ENCODE data around the gene SRGAP1.

DNA sequence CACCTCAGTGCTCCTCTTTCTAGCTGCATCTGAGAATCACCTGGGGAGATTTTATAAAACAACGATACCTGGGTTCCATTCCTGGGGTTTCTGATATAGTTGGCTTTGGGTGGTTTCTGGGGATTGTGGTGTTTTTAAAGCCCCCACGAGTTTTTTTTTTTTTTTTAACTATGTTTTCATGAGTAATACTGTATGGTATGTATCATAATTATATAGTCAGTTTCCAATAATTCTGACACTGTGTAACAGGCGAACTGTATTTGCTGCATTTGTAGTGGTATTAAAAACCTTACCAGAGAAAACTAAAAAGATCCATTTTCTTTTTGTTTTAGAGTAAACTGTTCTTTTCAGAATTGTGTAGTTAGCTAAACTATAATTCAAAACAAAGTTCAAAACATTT lies 84.9 kb downstream of the SRGAP1 start:
- TF ChIP-seq, protein P1, sequence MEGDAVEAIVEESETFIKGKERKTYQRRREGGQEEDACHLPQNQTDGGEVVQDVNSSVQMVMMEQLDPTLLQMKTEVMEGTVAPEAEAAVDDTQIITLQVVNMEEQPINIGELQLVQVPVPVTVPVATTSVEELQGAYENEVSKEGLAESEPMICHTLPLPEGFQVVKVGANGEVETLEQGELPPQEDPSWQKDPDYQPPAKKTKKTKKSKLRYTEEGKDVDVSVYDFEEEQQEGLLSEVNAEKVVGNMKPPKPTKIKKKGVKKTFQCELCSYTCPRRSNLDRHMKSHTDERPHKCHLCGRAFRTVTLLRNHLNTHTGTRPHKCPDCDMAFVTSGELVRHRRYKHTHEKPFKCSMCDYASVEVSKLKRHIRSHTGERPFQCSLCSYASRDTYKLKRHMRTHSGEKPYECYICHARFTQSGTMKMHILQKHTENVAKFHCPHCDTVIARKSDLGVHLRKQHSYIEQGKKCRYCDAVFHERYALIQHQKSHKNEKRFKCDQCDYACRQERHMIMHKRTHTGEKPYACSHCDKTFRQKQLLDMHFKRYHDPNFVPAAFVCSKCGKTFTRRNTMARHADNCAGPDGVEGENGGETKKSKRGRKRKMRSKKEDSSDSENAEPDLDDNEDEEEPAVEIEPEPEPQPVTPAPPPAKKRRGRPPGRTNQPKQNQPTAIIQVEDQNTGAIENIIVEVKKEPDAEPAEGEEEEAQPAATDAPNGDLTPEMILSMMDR (IDR thresholded peaks at IDR 0.05): no peak
- TF ChIP-seq POLR2A (IDR thresholded peaks at IDR 0.05) (no peak), EP300 (IDR thresholded peaks at IDR 0.05) (no peak)

Data from stomach (tissue), 4 donors.